NCI-H1436 (cell line): ENCODE data around the gene OSR1.
A peak's percentile ranks its signal among the peaks of the same experiment; 100 is the strongest.
"Not testable (repeated sequence)": the region's sequence is repeated elsewhere in the genome, so short reads cannot be mapped to it uniquely, and the experiment has no call there.

Experiments used
- DNase-seq: peaks from one replicate; lab custom pipeline; 2025; lab: John Stamatoyannopoulos, UW

Gene OSR1

GRCh38 chr2:19358242-19359020 lies at the start of gene OSR1:
Gene OSR1, minus strand, starts transcription at chr2:19358623. Its CDS starts 4,818 bp downstream, at chr2:19353805.
- no peak for DNase-seq

GRCh38 chr2:19403785-19404184 lies 45.4 kb upstream of the OSR1 start:
- DNase-seq, result no peak

GRCh38 chr2:19392191-19392590 lies 33.8 kb upstream of the OSR1 start:
- DNase-seq, result no peak

- DNase-seq, result not testable (repeated sequence)
These were observed 31.0 kb upstream of the OSR1 start for GRCh38 chr2:19389469-19389868.

GRCh38 chr2:19380532-19380931 lies 22.1 kb upstream of the OSR1 start:
- DNase-seq, result no peak

GRCh38 chr2:19378939-19379338 lies 20.5 kb upstream of the OSR1 start:
- no peak for DNase-seq

GRCh38 chr2:19377717-19378116 lies 19.3 kb upstream of the OSR1 start:
- no peak for DNase-seq

- no peak for DNase-seq
These were observed 14.9 kb upstream of the OSR1 start for GRCh38 chr2:19373352-19373751.

GRCh38 chr2:19371996-19372582 lies 13.7 kb upstream of the OSR1 start:
- no peak for DNase-seq

GRCh38 chr2:19369341-19369955 lies 11.0 kb upstream of the OSR1 start:
- no peak for DNase-seq

GRCh38 chr2:19368760-19369159 lies 10.3 kb upstream of the OSR1 start:
- DNase-seq, result no peak

GRCh38 chr2:19367326-19367725 lies 8.9 kb upstream of the OSR1 start:
- no peak for DNase-seq

GRCh38 chr2:19365126-19365525 lies 6.7 kb upstream of the OSR1 start:
- no peak for DNase-seq

- no peak for DNase-seq
These were observed 5.6 kb upstream of the OSR1 start for GRCh38 chr2:19364014-19364413.

- no peak for DNase-seq
These were observed 5.0 kb upstream of the OSR1 start for GRCh38 chr2:19363474-19363778.

GRCh38 chr2:19362755-19363473 lies 4.5 kb upstream of the OSR1 start:
- DNase-seq, result peak; percentile 73

- DNase-seq, result no peak
These were observed 3.8 kb upstream of the OSR1 start for GRCh38 chr2:19362094-19362754.

GRCh38 chr2:19361325-19361990 lies 3.0 kb upstream of the OSR1 start:
- no peak for DNase-seq

- DNase-seq, result no peak
These were observed 2.5 kb upstream of the OSR1 start for GRCh38 chr2:19360966-19361321.

- DNase-seq, result no peak
These were observed 2.0 kb upstream of the OSR1 start for GRCh38 chr2:19360266-19360965.

- DNase-seq, result no peak
These were observed 1.0 kb upstream of the OSR1 start for GRCh38 chr2:19359456-19359855.
